NCI-H2196 treated with DMSO at 0.1 percent for 48 hours (cell line): ENCODE results near the gene LRP8.

Source experiments
- DNase-seq: peaks from one replicate; lab custom pipeline; 2025; ENCODE audit not compliant: unreplicated experiment; lab: John Stamatoyannopoulos, UW

The LRP8 gene

GRCh38 chr1:53359934-53360276, 32.0 kb upstream of the LRP8 start:
- no peak for DNase-seq

DNA sequence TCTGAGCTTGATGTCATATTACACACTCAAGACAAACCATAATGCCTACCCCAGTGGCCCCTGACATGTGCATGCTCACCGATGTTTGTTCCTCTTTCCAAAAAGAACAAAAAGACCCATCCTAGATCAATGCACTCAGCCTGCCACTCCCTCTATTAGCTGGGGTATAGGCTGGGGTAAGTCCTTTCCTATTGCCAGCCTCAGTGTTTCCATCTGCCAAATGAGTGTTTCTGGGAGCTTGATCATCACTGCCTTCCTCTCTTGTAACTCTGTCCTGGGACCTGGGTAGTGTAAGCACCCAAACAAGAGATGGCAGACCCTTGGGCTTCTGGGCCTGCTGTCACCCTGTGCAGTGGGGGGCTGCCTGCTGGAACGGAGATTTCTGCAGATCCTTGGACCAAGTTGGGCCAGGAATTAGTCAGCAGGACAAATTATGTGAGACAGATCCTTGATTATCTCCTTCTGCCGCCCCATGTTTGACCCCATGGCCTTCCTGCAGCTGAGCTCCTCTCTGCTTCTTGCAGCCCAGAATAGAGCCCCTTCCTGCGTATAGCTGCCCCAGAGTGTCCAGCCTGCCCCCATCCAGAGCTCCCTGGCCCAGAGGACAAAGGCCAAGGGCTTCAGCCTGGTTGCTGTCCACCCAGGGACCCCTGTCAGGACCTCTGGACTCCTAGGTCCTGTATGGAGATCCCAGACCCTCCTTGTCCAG, 31.5 kb upstream of the LRP8 start:
- no peak for DNase-seq

GRCh38 chr1:53356637-53357036, 28.8 kb upstream of the LRP8 start:
- DNase-seq: no peak

DNA sequence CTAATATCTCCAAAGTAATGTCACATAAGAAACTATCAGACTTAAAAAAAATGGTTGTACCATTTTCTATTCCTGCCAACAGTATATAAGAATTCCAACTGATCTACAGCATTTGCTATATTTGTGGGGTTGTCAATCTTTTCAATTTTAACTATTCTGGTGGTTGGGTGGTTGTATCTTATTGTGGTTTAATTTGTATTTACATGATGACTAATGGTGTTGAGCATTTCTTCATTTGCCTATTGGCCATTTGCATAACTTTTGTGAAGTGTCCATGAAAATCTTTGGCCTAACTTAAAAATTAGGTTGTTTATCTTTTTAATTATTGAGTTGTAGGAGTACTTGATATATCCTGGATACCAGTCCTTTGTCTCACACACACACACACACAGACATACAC, 26.2 kb upstream of the LRP8 start:
- DNase-seq: no peak

- DNase-seq: no peak
Measured at GRCh38 chr1:53352561-53352960, 24.7 kb upstream of the LRP8 start.

- DNase-seq: no peak
Measured at GRCh38 chr1:53350853-53351767, 23.2 kb upstream of the LRP8 start.

- DNase-seq: no peak
Measured at GRCh38 chr1:53349968-53350852, 22.3 kb upstream of the LRP8 start.

- no peak for DNase-seq
Measured at GRCh38 chr1:53349369-53349835, 21.5 kb upstream of the LRP8 start.

GRCh38 chr1:53348486-53349368, 20.9 kb upstream of the LRP8 start:
- no peak for DNase-seq

DNA sequence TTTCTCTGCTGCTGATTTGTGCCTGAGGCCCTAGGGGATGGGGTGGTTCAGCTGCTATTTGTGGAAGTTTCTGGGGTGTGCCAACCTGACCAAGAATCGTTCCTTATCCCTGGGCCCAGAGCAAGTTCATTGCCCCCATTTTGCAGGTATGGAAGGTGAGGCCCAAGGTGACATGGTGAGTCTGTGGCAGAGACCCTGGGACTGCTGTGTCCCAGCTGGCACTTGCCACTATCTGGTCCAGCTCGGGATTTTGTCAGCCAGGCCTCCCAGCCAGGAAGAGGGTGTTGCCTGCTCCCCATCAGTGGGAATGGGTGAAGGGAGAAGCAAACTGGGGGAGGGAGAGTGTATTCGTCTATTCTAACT, 18.9 kb upstream of the LRP8 start:
- DNase-seq: no peak

DNA sequence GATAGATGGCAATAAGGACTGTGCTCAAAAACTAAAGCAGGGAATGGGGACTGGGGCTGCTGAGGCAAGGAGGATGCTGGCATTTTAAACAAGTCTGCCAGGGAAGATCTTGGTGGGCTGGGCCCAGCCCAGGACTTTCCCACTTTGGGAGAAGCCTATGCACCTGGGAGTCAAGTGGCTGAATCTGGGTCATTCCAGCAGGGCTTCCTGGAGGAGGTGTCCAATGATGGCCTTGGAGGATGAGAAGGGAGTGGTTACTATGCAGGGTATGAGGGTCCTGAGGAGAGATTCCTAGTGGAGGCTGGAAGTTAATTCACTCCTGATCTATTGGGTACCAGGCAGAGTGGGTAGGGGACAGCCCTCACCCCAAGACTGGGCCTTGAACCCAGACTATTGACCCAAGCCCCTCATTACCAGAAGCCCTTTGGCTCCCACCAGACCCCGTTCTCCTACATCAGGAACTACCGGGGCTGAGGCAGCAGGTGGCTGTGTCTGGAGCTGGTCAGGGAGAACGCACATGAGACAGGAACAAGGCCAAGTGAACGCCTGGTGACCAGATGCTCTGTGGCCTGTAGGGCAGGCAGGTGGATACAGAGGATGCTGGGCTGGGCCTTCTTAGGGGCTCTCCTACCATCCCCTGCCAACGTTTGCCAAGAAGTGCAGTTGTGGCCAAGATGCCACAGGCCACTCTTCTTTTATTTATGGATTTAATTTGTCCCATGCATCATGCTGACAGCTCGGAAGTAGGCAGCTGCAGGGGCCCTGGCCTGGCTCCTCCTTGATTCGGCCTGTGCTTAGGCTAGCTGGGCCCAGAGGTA, 18.3 kb upstream of the LRP8 start:
- DNase-seq: no peak

DNA sequence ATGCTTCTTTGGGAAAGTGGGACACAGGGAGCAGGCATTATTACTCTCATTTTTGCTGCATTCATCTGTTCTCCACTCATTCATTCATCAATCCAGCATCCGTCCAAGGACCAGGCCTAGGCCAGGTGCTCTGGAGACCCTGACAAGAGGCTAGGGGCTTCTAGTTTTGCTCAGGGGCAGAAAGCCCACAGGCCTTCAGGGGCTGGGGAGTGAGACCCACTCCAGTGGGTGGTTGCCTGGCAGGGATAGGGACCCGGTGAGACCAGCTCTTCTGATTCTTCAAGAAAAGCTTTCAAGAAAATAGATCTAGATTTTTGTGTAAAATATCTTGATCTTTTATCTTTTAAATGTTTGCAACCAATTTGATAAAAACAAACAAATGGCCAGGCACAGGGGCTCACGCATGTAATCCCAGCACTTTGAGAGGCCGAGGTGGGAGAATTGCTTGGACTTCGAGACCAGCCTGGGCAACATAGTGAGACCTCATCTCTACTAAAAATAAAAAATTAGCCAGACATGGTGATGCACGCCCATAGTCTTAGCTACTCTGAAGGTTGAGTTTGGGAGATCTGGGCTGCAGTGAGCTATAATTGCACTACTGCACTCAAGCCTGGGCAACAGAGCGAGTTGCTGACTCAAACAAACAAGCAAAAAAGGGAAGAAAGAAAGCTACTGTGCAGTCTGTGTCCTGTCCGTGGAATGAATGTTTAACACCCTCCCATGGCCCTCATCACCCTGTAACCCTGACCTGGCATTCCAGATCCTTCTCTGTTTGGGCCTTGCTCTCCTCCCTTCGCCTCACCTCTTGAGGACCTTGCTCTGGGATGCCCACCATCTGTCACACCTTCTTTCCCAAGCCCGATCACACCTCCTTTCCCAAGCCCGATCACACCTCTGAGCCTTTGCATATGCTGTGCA, 17.3 kb upstream of the LRP8 start:
- DNase-seq: no peak

DNA sequence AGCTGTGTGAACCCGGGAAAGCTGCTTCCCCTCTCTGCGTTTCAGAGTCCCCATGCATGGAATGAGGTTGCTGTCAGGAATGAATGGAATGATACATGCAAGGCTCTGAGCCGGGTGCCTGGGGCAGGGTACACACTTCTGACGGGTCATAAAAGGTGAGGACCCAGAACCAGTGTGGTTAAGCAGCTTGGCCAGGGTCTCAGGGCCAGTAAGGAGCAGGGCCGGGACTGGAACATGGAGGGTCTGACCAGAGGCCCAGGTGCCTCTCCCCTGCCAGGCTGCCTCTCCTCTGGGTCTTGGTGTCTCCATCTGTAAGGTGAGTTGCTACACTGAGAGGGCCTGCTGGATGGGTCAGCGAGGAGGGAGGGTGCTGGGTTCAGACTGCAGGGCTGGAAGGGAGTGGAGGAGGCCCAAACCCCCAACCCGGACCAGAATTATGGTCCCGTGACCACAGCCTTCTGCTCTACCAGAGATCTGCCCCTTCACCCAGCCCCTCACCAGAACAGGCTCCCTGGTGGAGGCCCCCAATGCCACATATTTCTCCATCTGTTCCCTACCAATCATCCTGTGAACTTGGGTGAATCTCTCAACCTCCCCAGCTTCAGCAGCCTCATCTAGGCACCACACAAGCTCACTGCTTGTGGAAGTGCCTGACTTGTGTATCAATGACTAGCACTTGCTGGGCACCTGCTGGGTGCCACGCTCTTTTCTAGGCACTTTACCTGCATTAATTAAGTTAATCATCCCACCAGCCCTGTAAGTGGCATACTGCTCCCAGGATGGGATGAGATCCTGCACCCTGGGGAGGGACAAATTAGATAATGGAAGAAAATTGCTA, 16.2 kb upstream of the LRP8 start:
- DNase-seq: no peak

DNA sequence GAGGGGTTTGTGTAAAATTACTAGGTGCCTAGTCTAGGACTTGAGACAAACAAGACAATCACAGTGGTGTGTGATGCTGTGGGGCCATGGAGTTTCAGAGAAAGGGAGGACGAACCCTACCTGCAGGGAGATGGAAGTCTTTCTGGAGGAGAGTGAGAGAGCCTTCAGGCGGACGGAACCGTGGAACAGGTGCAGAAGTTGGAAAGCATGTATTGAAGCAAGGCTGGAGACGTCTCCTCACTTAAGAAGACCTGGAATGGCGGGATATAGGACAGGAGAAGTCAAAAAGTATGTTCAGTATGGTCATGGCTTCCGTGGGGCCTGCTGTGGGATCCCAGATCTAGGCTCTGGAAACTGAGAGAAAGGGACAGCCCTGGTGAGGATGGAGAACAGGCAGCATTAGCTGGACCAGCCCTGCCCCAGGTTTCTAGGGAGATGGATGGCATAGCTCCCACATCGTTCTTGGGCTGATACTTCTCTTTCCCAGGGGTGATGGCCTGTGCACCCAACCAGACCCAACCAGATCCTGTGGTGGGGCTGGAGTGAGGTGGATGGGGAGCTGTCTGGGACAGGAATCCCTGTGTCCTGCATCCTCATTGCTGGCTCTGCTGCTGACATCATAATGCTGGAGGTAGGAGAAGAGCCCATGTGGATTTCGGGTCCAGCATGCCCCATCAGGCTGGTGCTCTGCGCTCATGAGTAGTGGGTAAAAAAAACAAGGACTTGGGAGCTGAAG, 15.0 kb upstream of the LRP8 start:
- DNase-seq: no peak

- DNase-seq: no peak
Measured at GRCh38 chr1:53341961-53342707, 14.3 kb upstream of the LRP8 start.

DNA sequence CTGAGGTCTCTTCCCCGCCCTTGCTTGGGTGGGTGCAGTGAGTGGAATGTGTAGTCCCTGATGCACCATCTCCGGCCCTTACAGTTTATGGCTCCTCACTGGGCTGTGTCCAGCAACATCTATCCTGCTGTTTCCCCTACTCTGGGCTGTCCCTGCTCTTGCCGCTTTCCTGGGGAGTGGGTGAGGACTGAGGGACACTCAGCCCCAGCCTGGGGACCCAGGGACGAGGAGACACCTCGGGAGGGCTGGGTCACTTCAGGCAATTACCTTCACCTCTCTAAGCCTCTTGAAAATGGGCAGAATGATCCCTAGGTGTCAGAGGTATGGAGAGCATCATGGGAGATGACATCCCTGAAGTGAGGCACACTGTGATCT, 13.6 kb upstream of the LRP8 start:
- DNase-seq: no peak
